CD4-positive, alpha-beta T cell treated with Interleukin-15 for 1 hour (primary cell): ENCODE measurements around the gene PRKD1.

ENCODE experiments used
- DNase-seq: peaks from one replicate; pipeline ENCODE4 v3.0.0-alpha.2; 2020

Gene PRKD1

DNA sequence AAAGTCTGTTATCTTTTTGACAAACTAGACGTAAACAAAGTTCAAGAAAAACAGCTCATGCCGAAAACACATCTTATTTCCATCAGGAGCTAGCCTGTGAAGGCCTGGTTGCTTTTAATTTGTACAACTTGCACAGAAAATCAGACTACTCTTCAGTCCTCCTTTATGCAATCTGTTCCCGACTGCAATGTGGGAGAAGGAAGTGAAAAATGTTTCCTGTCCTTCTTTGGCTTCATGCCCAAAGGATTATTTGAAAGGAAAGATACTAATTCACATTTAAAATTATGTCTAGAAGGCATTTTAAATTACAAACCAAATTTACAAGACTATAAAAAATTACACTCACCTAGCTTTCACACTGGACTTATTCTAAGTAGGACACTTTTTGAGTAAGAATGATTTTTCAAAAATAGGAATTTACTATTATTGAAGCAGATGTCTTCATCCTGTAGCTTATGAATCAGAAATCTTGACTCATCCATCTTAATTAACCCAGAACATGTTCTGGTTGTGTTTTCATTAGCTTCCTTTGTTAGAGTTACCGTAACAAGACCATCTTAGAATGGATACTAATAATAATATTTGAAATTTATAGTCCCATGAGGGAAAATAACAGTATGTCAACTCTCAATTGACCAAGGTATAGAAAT is 272.6 kb downstream of the PRKD1 start:
- DNase-seq, result no peak

DNA sequence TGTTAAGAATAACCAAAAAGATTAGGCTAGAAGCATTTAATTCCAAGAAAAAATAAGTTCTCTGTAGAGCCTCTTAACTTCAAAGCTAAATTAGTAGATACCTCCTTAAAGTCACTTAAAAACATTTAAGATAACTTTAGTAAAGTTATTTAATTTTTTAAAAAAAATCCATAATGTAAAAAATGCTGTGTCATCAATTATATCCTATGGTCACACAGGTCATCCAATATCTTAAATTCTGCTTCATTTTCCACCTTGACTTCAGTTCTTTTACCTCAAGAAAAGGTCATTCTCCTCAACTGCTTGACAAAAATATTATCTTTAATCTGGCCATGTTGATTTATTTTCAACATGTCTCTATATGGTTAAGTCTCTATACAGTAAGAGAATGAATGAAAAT is 274.3 kb downstream of the PRKD1 start:
- DNase-seq, result no peak

DNA sequence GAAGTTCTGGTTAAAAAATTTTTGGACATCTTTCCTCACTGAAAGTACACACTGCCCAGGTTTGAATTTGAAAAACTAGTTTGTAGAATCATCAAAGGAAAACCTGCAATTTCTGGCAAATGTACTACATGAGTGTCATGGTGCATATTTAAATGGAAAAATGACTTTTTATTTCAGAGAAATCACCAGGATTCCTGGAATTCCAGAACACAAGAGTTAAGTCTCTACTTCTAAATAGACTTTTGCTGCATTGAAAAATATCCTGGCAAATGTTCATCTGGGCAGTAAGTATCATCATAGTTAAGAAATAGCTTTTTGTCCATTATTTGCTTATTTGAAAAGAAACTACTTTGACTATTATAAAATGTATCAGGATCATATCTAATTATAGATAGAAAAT is 275.1 kb downstream of the PRKD1 start:
- no peak for DNase-seq

DNA sequence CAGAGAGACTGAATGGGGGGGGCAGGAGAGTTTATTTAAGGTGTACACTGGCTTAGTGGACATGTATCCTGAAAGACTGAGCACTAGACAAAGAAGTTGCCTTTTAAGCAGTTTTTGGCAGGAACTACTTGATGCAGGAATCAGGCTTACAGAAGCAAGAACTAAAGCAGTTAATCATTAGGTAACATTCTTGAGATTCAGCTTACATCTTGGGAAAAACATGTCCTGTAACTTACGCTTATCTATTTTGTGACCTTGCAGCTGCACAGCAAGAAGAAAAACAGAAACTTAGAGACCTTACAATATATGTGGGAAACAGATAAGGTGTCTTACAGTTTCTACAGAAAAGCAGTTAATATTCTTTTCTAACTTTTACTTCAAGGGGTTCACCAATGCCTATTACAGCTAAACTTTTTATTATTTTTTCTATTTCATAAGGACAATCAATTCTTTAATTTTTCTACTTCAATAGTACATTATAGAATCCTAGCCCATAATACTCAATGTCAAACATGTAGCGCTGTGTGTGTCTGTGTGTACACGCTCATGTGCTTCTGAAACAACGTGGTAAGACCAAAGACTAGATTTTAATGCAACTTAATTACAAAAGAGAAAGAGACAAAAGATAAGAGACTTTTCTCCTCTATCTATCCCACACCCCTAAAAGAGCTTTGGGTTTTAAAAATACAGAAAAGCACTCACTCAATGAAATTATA is 276.9 kb downstream of the PRKD1 start:
- no peak for DNase-seq

DNA sequence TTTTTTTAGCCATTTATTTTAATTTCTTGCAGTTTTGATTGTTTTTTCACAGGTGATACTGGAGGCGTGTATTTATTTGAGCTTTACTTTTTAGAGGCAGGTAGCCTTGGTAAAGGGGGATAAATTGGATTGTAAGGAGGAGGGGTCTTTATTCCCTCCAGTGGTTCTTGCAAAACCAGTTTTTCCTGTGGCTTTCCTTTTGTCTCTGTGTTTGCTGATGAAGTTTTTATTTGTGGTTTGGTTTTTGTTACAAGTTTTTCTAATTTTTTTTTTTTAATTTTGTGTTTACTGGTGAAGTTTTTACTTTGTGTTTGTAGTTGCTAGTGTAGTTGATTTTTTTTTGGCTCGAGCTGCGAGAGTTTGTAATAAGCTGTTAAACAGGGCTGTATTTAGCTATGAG is 278.5 kb downstream of the PRKD1 start:
- DNase-seq, result no peak

DNA sequence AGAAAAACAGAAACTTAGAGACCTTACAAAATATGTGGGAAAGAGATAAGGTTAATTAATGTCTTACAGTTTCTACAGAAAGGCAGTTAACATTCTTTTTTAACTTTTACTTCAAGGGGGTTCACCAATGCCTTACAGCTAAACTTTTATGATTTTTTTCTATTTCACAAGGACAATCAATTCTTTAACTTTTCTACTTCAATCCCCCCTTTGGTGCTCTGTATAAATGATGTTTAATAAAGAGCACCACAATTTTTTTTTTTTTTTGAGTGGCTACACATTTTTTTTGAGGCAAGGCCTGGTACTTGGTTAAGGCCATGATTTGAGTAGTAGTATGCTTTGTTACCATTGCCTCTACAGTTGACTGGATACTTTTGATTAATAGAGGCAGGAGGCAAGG is 279.6 kb downstream of the PRKD1 start:
- no peak for DNase-seq

DNA sequence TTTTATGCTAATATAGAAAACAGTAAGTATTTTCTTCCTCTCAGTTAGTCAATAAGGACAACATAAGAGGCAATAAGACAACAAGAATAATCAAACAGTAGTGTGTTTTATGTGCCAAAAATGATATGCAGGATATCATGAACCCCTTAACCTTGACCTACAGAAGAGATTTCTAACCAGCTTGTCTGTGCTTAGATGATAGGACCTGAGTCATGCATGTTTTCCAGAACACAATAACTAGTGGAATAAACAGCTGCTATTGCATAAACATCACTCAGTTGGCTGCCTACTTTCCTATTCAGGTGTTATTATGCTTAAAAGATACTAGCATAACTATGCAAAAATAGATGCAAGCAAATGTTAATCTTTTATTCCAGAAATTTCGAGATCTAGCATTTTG is 282.5 kb downstream of the PRKD1 start:
- no peak for DNase-seq

DNA sequence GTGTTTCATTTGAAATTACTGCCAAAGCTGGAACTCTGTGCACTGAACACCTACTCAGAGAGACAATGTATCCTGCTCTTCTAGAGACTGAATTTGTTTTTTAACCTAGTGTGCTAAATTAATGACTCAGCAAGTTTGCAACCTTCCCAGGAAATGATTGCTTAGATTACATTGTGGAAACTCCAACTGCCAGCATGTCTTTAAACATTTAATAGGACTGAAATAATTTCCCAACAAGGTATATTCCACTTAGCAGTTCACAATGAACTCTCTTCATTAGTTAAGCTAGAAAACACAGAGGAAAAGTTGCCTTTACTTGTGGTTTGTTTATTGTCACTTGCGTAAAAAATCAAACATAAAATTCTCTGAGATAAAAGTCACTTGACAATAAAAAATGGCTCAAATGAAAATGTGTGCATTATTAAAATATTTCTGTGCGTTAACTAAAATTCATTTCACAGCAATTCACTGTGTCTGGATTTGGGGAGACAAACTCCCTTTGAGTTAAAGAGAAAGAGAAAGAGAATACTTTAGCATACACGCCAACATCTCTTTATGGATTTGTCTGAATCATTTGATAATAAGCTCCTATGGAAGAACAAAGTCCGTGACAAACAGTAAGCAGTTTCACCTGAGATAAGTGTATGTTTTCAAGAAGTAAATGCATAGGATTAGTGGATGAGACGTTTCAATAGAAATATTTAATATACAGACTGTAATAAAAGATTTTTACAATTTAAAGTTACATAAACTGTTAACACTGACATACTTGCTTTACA is 284.0 kb downstream of the PRKD1 start:
- DNase-seq, result no peak

DNA sequence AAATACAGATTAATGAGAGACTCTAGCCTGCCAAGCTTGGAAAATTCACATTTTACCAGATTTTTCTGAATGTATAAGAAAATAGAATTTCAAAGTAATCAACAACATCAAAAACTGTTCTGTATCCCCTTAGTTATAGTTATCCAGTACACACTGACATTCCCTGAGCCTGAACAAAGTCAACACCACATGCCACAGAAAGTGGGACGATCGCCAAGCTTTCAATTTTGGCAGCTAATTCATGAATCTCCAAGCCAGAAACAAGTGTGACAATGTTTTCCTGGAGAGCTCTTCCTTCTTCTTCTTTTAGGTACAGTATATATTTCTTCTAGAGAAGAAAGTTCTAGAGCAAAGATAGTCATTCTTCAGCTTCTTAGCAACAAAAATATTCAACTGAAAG is 290.2 kb downstream of the PRKD1 start:
- DNase-seq, result no peak

DNA sequence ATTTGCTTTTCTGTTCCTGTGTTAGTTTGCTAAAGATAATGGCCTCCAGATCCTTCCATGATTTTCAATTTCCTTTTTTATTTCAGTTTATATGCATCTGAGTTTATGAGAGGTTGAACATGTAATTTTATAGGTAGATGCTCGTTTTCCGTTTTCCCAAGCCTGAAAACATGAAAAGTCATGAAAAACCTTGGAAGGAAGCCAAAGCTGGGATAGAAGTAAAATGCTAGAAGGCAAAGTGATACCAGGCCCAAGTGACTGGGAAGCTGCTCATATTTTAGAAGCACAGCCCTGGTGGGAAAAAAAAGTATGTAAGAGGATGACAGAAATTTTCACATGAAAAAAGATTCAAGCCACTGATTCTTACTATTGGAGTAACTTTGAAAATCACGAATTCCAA is 290.8 kb downstream of the PRKD1 start:
- DNase-seq, result no peak

DNA sequence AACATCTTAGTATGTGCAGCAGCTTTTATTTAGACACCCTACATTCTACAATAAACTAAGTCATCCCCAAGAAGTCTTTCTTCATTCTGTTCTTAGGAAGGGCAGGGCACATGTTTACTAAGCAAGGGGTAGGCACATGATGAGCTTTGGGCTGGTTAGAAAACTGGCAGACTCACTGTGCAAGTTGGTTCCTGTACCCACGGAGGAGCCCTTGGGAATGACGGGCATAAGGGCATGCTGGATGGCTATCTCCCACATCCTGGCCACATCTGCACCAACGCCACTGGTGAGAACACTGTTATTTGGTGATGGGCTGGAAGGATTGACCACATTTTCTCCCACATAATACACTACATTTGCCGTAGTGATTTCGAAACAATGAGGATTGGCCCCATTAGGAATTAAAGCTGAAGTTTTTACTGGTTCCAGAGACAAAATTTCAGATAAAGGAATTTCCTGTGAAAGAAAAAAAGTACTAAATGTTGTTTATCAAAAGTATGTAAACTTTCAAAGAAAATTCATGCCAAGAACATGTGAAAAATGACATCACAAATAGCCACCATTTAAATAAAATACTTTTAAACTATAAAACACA is 297.0 kb downstream of the PRKD1 start:
- DNase-seq, result no peak

DNA sequence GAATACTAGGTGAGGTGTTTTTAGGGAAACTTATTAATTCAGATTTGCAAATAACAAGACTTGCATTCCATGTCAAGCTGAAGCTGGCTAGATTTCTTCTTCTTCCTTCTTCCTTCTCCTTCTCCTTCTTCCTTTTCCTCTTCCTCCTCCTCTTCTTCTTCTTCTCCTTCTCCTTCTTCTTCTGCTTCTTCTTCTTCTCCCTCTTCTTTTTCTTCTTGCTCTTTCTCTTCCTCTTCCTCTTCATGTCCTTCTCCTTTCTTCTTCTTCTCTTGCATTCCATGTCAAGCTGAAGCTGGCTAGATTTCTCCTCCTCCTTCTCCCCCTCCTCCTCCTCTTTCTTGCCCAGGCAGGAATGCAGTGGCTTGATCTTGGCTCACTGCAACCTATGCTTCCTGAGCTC is 297.8 kb downstream of the PRKD1 start:
- no peak for DNase-seq

DNA sequence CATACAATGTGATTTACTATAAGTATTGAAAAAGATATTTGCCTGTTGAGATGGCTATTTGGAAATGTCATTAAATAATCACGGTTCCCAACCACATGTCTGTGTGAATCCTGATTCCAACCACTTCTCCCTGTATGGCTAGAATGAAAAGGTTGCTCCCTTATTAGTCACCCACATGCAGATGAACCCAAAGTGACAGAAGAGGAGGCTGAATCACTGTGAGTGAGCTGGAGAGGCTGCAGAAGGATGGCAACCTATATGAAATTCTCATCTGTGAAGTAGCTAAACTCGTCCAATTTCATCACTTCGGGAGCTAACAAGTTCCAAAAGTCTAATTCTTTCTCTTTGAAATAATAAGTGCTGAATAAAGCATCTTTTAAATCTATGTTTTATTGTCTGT is 300.5 kb downstream of the PRKD1 start:
- DNase-seq, result no peak

DNA sequence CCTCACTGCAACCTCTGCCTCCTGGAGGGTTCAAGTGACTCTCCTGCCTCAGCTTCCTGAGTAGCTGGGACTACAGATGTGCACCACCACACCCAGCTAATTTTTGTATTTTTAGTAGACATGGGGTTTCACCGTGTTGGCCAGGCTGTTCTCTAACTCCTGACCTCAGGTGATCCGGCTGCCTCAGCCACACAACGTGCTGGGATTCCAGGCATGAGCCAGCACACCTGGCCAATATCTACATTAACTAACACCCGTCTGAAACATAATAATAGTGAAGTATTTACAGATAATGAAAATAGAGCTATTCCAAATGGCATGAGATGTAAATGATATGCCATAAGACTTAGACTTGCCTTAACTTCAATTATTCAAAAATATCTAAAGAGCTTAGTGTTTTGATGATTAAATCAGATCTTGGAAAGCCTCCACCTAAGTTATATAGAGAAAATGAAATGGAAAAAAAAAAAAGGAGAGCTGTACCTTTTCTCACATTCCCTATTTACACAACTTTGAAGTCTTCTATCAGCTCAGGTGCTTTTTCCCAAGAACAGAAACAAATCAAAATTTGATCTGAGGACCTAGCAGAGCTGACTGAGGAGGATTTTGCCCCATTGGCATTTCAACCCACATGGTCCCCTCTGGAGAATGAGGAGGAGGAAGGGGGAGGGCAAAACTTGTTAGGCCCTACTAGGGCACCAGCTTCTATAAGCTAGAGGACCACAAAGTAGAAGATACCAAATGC is 309.2 kb downstream of the PRKD1 start:
- DNase-seq, result no peak

DNA sequence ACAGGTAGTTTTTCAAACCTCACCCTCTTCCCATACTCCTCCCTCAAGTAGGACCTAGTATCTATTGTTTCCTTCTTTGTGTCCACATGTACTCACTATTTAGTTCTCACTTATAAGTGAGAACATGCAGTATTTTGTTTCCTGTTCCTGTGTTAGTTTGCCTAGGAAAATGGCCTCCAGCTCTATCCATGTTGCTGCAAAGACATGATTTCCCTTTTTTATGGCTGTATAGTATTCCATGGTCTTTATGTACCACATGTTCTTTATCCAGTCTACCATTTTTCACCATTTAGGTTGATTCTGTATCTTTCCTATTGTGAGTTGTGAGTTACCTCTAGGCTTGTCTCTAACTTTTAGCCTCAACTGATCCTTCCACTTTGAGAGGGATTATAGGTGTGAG is 310.7 kb downstream of the PRKD1 start:
- no peak for DNase-seq

DNA sequence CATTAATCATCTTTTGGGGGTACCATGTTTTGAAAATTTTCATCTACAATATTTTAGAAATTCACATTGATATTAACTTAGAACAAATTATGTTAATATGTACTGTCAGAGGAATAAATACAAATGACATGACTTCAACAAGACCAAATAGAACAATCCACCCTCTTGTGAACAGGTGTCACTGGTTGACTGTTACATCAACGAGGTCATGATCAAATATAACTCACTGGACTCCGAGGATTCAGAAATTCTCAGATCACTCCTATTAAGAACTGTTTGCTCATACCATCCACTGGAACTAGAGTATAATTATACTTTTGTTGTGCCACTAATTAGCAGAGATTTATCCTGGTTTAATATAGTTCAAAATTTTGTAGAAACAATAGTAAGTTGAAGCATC is 318.8 kb downstream of the PRKD1 start:
- no peak for DNase-seq

DNA sequence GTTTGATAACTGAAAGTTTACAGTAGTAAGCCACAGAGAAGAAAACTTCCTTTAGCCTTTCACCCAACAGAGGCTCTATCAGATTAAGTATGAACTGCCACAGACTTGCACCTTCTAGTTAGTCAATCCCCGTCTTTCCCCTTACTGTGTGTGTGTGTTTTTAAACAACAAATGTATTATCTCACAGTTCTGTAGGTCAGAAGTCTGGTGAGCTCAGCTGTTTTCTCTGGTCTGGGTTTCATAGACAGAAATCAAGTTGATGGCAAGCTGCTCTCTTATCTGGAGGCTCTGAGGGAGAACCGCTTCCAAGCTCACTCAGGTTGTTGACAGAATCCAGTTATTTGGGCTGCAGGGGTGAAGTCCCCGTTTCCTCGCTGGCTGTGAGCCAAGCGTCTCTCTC is 320.5 kb downstream of the PRKD1 start:
- no peak for DNase-seq

DNA sequence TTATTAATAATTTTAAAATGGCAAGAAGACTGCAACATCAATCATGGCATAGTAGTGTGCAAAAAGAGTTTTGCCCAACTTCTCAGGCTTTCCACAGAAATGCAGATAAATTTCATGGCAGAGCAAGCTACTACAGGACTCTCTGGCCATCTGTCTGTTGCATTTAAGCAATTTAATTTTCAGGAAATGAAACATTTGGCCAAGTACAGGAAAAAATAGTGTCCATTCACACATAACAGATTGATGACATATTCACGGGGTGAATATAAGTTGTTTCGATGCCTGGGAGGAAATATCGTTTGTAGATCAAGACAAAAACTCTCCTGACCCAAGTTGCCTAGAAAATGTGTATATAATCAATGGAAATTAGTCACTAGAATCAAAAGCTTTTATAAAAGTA is 324.0 kb downstream of the PRKD1 start:
- DNase-seq, result no peak

DNA sequence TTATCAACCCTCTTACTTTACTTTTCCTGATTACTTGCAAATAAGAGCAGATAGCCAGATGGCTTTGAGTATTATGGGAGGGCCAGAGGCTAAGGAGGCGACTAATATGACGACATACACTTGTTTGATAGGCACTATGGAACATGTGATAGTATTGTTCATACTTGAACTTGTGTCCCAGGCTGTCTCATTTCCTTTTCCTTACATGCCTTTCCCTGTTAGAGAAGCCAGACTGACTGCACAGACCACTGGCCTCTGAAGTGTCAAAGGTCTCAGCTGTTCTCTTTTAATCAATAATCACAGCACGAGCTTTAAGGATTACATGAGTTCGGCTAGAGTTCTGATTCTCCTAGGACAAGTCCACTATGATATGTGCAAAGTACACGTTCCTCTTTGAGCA is 326.0 kb downstream of the PRKD1 start:
- DNase-seq, result no peak

DNA sequence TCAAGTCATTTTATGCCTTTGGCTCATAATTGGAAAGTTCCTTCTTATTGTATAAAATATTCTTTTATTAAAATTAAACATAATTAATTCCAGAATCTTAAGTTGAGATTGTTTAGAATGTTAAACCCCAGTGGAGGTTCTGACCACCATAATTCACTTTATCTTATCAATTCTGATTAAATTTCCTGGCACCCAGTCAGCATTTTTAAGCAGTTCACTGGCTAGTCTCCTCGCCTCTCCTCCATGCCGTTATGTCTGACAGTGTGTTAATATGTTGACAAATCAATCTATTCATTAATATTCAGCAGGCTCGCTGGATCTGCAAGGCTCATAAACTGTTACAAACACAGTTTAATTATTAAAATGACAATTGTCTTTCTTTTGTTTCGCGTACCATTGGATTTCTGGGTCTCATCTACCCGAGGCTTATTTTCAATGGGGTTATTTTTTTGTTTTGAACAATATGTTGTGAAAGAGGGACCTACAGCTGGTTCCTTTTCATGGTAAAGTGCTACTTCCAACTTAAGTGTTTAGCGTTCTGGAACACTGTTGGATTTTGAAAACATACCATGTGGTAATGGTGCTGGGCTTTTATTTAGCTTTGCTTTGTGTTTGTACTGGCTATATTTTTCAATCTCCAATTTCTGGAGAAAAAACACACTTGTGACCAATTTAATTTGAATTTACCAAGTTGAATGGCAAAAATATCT is 339.7 kb downstream of the PRKD1 start:
- DNase-seq, result no peak

DNA sequence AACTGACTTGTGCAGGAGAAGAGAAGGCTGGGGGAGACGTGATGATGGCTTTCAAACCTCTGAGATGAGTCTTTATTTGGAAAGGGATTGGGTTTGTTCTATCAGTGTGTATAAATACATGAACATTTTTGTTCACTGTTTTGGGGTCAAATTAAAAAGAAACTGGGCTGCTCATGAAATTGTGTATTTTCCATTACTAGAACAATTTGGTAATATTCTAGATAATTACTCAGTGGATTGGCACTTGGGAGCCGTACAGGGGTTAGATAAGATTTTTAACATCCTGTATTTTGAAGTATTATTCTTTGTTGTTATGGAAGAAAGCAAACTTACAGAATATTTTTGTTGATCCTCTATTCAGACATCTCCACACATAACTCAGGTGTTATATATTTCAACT is 340.6 kb downstream of the PRKD1 start:
- no peak for DNase-seq

DNA sequence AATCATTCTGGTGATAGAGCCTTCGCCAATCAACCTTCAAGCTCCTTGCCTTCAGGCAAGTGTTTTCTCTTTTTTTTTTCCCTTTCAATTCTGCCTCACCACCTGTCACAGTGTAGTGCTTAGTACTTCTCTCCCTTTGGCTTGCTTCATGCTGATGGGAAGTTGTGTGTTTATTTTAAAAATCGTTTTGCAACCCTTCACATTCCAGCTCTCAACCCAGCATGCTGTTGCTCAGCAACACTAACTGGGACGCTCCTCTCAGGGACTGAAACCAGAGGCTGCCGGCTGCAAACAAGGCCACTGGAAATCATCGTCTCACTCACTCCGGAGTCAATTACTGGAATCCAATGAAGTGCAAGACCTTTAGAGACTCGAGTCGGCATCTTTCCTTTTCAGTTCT is 342.7 kb downstream of the PRKD1 start:
- DNase-seq, result no peak

DNA sequence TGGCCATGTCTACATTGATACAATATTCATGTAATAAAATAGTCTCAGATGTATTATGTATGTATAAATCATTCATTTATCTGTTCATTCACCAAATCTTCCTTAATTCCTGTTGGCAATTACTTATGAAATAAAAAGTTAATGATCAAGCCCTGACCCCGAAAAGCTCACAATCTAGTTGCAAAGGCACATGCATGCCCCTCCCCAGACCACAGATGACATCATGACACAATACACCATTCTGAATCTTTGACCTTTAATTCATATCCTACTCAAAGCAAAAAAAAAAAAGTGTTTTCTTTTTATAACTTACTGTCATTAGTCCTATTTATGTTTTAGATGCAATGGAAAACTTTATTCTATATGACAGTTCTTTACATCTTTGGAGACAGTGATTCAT is 346.9 kb downstream of the PRKD1 start:
- no peak for DNase-seq
